Right renal pelvis (tissue), 4 donors: ENCODE data around the gene CATSPERZ. TPM values are rescaled to one million over a fixed set of nuclear protein-coding genes. Genes with fewer than 3 reads are reported as not detected.
A peak's percentile ranks its signal among the peaks of the same experiment; 100 is the strongest.

Source experiments
- DNase-seq, 4 donors: peaks; one replicate each; pipeline ENCODE4 v3.0.0-alpha.2; 2013; ENCODE audit warnings: low read depth in 4 of 4, low spot score in 3 of 4, missing footprints in 1 of 4
- polyA plus RNA-seq, 4 donors: library from polyadenylated mRNA; unstranded; fragments of 120-200 nt; gene quantifications; one replicate each; pipeline ENCODE4 v1.2.1, GENCODE V29; 2013; ENCODE audit not compliant: insufficient read length in 4 of 4

CATSPERZ gene
- polyA plus RNA-seq, 4 donors: 0.29 TPM; not detected in 3

DNA sequence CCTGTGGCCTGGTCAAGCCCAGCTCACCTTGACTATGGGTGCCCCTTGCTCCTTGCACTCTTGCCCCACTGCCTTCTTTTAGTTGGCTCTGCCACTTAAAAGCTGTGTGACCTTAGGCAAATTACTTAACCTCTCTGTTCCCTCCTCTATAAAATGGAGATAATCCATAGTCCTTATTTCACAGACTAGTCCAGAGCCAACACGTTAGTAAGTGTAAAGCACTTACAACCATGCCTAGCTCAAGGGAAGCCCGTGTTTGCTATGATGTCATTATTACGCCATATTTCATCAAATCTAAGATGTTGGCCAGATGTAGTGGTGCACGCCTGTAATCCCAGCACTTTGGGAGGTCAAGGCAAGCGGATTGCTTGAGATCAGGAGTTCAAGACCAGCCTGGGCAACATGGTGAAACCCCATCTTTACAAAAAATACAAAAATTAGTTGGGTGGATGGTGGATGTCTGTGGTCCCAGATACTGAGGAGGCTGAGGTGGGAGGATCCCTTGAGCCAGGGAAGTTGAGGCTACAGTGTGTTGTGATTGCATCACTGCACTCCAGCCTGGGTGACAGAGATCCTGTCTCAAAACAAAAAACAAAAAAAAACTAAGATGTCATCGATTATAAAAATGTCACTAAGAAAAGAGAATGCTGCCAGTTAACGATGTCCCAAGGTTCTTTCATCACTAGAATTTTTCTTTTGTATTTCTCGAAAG is 37.5 kb downstream of the CATSPERZ start:
- DNase-seq: no peak

DNA sequence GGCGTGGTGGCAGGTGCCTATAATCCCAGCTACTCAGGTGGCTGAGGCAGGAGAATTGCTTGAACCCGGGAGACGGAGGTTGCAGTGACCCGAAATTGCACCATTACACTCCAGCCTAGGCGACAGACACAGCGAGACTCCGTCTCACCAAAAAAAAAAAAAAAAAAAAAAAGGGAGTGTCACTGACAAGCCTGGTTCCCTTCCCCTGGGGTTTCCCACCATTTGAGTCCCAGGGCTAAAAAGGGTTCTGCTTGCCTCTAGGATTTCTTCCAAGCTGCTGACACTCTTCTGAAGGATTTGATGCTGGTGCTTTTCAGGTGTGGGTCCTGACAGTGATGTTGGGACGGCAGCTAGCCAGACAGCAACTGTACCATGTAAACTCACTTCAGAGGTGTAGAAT is 38.6 kb downstream of the CATSPERZ start:
- no peak for DNase-seq

DNA sequence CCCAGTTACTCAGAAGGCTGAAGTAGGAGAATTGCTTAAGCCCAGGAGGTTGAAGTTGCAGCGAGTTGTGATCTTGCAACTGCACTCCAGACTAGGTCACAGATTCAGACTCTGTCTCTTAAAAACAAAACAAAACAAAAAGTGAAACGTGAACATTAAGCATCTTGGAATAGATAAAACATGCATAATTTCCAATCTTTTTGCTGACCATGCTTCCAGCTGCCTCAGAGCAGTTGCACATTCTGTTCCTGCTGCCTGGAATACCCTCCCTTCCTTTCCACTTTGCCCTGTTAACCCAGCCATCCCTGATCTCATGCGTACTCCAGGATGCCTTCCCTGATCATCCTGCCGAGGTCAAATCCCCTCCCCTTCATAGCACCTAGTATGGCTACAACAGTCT is 39.1 kb downstream of the CATSPERZ start:
- no peak for DNase-seq

DNA sequence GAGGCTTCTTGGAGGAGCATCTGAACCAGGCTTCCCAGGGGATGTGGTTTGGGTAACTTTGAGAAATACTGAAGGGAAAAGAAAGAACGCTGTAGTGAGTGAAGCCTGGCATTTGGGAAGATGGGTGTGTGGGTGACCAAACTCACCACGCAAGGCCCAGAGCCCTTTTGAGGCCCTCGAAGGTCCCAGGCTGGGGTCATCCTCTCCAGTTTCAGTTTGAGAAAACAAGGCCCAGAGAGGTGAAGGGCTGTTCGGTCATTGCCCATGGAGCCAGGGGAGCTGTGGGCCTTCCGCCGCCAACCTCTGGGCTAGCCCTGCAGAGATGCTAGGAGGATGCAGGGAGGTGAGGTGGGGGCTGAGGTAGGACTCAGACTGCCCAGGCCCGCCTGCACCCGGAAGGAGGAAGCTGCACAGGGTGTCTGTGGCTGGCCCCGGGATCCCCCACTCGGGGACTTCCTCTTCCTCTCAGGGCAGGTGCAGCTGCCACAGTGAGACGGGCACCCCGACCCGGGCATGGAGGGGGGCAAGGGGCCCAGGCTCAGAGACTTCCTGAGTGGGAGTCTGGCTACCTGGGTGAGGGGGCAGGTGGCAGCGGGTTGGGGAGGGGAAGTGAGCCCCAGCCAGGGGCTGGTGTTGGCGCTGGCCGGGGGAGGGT is 39.7 kb downstream of the CATSPERZ start, which contains the start of gene CCDC88B:
TSS of gene CCDC88B (plus strand) at position 451 of the 655 bp plus-strand sequence. CDS start at position 514, 63 bp downstream.
- no peak for DNase-seq

DNA sequence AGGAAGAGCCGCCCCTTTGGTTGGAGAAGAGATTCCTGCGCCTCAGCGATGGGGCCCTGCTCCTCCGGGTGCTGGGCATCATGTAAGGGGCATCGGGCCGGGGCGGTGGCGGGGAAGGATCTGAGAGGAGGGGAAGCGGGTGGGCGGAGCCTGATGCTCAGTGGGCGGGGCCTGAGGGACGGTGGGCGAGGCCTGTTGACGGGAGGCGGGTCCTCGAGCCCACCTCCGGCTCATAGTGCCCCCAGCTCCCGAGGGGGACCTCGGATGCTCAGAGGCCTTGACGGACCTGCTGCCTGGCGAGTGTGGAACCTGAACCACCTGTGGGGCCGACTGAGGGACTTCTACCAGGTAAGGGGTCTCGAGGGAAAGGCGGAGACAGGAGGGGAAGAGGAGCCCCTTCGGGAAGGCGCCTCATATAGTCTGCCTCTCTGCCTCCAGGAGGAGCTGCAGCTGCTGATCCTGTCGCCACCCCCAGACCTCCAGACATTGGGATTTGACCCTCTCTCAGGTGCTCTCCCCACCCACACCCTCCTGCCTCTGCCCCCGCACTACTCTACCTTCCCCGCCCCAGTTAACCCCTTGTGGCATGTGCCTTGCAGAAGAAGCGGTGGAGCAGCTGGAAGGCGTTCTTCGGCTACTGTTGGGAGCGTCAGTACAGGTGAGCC is 40.6 kb downstream of the CATSPERZ start:
- no peak for DNase-seq

DNA sequence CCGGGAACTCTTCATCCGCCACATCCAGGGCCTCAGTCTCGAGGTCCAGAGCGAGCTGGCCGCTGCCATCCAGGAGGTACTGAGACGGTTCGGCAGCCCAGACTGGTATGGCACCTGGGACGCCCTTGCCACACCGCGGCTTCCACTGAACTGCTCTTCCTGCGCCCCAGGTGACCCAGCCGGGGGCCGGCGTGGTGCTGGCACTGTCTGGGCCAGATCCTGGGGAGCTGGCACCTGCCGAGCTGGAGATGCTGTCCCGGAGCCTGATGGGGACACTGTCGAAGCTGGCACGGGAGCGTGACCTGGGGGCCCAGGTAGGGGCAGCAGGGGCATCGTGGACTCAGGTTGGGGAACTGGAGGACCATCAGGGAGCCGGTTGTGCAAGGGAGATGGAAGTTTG is 41.3 kb downstream of the CATSPERZ start:
- no peak for DNase-seq

DNA sequence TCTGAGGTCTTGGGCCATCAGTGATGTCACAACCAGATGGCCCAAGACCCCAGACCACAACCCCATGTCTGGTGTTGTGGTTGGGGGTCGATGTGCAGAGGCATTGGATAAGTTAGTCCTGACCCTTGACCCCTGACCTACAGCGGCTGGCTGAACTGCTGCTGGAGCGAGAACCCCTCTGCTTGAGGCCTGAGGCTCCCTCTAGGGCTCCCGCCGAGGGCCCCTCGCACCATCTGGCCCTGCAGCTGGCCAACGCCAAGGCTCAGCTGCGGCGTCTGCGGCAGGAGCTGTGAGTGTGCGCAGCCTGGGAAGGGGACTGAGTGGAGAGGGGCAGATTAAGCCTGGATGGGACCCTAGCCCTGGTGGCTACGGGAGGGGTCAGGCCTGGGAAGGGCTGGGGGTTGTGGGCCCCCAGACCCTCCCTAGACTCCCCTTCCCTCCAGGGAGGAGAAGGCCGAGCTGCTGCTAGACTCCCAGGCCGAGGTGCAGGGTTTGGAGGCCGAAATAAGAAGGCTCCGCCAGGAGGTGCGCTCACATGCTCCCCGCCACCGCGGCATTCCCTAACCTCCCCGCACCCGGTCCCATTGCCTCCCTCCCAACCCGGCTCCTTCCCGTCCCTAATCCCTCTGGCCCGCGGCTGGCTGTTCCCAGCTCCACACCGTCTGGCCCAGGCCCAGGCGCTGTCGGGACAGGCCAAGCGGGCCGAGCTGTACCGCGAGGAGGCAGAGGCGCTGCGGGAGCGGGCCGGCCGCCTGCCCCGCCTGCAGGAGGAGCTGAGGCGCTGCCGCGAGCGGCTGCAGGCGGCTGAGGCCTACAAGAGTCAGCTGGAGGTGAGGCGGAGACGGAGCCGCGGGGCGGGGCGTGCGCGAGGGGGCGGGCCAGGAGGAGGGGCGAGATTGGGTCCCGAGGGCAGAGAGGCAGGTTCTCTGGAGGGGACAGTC is 42.0 kb downstream of the CATSPERZ start:
- peak in 2 of 4 donors; percentile 63 to 72 for DNase-seq

DNA sequence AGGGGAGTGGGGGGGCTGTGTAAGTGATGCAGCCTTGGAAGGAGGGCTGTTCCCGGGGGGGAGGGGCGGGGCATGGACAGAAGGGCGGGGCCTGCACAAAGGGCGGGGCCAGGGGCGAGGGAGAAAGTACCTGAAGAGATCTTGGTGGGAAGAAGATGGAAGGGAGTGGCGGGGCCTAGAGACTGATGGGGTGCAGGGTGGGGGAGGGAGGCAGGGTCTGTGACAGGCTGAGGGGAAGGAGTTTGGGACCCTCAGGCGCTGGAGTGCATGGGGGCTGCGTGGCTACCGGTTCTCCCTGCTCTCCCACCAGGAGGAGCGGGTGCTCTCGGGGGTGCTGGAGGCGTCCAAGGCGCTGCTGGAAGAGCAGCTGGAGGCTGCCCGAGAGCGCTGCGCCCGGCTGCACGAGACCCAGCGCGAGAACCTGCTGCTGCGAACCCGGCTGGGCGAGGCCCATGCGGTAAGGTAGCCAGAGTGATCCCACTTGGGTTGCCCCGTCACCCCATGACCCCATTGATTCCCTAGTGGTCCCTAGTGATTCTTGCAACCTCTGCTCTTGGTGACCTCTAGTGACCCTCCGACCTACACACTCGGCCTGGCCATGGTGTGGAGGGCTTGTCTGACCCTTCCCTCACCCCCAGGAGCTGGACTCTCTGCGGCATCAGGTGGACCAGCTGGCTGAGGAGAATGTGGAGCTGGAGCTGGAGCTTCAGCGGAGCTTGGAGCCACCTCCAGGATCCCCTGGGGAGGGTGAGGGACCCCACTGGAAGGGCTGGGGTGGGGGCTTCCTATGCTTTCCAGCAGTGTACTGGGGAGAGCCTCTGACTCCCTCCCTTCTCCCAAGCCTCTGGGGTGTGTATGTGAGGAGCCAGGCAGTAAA is 42.9 kb downstream of the CATSPERZ start:
- DNase-seq: no peak

DNA sequence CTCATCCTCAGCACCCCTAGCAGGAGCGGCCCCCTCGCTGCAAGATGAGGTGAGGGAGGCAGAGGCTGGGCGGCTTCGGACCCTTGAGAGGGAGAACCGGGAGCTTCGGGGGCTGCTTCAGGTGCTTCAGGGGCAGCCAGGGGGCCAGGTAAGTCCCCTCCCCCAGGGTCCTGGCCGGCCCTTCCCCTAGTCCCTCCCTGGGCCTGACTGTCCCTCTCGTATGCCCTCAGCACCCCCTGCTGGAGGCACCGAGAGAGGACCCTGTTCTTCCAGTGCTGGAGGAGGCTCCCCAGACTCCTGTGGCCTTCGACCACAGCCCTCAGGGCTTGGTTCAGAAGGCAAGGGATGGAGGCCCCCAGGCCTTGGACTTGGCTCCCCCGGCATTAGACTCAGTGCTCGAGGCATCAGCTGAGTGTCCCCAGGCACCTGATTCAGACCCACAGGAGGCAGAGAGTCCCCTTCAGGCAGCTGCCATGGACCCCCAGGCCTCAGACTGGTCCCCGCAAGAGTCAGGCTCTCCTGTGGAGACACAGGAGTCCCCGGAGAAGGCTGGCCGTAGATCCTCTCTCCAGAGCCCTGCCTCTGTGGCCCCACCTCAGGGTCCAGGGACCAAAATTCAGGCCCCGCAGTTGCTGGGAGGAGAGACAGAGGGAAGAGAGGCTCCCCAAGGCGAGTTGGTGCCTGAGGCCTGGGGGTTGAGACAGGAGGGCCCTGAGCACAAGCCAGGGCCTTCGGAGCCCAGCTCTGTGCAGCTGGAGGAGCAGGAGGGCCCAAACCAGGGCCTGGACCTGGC is 43.8 kb downstream of the CATSPERZ start:
- DNase-seq: no peak

DNA sequence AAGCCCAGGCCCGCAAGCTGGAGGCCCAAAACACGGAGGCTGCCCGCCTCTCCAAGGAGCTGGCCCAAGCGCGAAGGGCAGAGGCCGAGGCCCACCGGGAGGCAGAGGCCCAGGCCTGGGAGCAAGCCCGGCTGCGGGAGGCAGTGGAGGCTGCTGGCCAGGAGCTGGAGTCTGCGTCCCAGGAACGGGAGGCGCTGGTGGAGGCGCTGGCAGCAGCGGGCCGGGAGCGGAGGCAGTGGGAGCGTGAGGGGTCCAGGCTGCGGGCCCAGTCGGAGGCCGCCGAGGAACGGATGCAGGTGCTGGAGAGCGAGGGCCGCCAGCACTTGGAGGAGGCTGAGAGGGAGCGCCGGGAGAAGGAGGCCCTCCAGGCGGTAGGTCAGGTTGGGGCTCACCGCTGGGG is 44.6 kb downstream of the CATSPERZ start:
- no peak for DNase-seq

DNA sequence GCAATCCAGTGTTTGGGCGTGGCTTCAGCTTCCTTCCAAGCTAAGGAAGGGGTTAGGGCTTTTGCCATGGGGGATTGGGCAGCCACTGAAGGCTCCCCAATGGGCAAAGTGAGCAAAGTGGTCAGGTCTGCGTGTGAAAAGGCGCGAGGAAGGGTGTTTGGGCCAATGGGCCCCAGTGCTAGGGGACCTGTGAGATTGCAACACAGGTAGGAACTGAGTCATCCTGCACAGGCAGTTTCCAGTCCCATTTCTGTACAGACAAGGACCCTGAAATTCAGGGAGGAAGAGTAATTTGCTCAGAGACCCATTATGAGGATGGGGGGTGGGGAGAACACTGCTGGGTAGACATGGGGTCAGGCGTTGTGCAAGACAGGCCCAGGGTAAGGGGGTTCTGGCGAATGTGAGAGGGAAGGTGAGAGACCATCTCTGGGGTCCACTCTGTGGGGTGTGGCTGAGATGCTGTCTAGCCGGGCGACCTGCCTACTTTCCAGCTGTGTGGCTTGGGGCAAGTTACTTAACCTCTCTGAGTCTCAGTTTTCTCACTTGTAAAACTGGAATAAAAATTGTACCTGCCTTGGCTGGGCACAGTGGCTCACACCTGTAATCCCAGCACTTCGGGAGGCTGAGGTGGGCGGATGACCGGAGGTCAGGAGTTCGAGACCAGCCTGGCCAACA is 47.2 kb downstream of the CATSPERZ start:
- DNase-seq: no peak

DNA sequence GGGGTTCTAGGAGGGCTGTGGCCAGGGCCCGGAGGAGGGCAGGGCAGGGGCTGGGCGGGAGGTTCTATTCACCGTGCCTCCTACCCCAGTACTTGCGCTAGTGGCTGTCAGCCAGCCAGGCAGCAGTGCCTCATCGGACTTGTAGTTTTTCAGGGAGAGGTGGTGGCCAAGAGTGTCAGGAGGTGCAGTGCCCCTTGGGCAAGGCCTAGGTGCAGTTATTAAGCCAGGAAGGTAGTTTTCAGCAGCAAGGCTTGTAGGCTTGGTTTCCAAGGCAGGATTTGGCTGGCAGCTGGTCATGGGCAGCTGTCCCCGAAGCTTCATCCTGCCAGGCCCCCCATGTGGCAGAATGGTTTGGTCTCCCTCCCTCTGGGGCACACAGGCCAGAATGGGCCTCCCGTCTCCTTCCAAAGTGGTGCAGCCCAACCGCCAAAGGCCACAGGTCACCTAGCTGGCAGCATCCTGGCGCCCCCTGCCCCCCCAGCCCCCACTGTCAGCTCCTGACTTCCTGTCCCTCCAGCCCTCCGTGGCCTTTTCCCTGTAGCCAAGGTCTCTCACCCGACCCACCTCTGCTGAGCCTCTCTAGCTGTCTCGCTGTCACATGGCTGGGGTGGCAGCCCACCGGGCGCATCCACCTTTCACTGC is 48.3 kb downstream of the CATSPERZ start:
- no peak for DNase-seq

DNA sequence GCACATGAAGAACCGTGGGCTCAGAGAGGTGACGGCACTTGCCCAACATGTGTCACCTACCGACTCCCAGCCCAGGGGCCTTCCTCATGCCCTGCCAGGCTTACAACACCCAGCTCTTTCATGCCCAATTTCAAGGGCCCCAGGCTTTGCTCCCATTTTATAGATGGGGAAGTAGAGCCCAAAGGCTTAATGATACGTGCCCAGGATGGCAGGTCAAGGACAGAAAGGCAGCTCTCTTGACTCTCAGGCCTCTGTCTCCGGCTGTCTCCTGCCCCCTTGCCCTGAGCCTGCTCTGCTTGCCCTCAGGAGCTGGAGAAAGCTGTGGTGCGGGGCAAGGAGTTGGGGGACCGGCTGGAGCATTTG is 48.8 kb downstream of the CATSPERZ start:
- no peak for DNase-seq

DNA sequence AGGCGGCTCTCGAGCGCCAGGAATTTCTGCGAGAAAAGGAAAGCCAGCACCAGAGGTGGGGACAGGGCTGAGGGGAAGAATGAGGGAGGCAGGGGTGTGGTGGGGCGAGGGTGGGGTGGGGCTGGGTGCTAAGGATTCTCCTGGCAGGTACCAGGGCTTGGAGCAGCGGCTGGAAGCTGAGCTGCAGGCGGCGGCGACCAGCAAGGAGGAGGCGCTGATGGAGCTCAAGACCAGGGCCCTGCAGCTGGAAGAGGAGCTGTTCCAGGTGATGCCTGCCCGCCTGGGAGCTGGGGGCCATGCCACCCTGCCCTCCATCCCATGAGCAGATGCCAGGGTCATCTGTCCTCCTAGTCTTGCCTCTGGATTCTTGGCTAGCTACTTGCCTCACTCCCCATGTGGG is 49.2 kb downstream of the CATSPERZ start:
- no peak for DNase-seq

DNA sequence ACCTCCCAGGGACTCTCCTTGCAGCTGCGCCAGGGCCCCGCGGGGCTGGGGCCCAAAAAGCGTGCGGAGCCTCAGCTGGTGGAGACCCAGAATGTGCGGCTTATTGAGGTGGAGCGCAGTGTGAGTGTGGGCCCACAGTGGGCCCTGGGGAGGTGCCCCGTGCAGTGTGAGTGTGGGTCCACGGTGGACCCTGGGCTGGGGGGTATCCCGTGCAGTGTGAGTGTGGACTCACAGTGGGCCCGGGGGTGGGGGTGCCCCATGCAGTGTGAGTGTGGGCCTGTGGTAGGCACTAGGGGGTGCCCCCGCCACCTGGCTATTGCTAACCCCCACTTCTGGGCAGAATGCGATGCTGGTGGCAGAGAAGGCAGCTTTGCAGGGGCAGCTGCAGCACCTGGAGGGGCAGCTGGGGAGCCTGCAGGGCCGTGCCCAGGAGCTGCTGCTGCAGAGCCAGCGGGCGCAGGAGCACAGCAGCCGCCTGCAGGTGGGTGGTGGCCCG is 51.0 kb downstream of the CATSPERZ start:
- DNase-seq: no peak

DNA sequence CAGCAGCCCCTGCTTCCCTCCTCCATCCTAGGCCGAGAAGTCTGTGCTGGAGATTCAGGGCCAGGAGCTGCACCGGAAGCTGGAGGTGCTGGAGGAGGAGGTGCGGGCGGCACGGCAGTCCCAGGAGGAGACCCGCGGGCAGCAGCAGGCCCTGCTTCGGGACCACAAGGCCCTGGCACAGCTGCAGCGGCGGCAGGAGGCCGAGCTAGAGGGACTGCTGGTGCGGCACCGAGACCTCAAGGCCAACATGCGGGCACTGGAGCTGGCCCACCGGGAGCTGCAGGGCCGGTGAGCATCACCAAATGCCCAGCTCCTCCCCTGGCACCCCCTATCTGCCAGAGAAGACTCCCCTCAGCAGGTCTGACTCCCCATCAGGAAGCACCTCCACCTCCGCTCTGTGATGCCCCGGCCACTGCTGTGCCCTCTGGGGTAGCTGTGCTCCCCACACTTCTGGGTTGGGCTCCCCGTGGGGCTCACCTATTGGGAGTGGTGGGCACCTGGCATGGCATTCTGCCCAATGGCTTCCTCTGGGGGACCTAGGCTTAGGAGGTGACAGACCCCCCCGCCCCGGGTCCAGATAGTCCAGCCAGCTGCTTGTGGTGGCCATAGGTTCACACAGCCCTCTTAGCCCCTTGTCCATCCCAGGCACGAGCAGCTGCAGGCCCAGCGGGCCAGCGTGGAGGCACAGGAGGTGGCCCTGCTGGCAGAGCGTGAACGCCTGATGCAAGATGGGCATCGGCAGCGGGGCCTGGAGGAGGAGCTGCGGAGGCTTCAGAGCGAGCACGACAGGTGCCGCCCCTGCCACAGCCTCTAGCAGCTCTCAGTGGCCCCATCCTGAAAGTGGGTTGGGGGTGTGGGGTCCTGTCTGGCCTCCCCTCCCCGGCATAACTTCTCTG is 52.2 kb downstream of the CATSPERZ start:
- no peak for DNase-seq
